ENCODE measurements around the gene MSRB1.
"Not testable (repeated sequence)": the region's sequence is repeated elsewhere in the genome, so short reads cannot be mapped to it uniquely, and the experiment has no call there.

The MSRB1 gene

DNA sequence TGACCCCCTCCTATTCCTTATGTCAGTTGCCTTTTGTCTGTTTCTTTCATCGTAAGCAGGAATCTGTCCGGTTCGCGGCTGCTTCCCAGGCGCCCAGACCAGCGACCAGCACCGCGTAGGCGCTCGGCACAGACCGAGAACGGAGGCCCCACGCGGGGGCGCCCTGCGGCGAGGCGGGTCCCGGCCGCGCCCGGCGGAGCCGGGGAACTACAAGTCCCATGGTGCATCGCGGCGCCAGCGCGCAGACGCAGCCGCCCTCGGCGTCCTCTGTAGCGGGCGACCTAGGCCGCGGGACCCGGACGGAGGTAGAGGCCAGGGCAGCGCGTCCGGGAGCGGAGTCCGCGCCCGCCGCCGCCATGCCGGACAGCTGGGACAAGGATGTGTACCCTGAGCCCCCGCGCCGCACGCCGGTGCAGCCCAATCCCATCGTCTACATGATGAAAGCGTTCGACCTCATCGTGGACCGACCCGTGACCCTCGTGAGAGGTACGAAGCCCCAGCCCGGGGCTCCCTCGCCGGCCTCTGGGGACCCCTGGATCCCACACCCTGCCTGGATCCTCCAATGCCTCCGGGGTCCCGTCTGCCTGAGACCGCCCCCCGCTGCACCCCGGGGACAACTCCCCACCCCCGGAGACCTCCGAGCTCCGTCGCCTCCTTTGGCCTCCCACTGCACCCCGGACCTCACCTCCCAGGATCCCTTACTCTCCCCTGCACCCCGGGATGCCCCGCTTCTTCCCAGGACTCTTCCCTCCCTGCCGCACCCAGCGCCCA is 16.5 kb upstream of the MSRB1 start, which contains the start of gene NDUFB10:
Gene NDUFB10 (plus strand): TSS at position 270 of the 771 bp plus-strand sequence. CDS start 87 bp downstream, at position 357.
- peak within 1 kb of the TSS; percentile 86 for H3K4me3 ChIP-seq (replicated peaks; ENCODE audit: low read depth, low read length)
- peak; percentile 66 for TF ChIP-seq CTCF (IDR thresholded peaks at IDR 0.05; ENCODE audit: low read depth, low read length, missing control alignments)
- peak; percentile 67 for DNase-seq (ENCODE audit: extremely low read depth, low read depth)

DNA sequence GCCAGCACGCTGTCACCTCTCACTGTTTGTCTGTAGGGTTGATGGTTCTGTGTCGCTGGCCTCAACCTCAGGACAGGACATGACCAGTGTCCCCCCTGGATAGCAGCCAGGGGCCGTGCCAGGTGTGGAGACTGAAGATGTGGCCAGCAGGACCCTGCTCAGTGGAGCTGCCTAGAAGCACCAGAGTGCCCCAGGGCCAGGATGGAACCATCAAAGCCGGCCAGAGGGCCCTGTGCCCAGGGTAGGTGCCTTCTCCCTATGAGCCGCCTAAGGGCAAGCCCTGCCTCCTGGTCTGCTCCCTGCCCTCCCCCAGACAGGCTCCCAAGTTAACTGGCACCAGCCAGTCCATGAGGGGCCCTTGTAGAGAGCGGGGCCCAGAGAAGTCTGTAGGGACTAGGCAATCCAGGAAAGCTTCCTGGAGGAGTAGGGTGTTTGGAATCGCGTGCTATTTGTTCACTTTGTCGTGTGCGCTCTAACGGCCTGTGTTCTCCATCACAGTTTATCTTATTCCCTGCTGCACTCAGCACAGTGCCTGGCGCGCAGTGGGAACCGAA is 15.8 kb upstream of the MSRB1 start:
- peak overlapping the region; percentile 86; the same call in 1 of the 2 replicates for H3K4me3 ChIP-seq (replicated peaks; ENCODE audit: low read depth, low read length)
- DNase-seq (ENCODE audit: extremely low read depth, low read depth): no peak
- TF ChIP-seq CTCF (IDR thresholded peaks at IDR 0.05; ENCODE audit: low read depth, low read length, missing control alignments): no peak

- H3K4me3 ChIP-seq (replicated peaks; ENCODE audit: low read depth, low read length); DNase-seq (ENCODE audit: extremely low read depth, low read depth): not testable (repeated sequence)
Measured at GRCh38 chr16:1958143-1958491, 15.1 kb upstream of the MSRB1 start.

- H3K4me3 ChIP-seq (replicated peaks; ENCODE audit: low read depth, low read length); DNase-seq (ENCODE audit: extremely low read depth, low read depth): not testable (repeated sequence)
Measured at GRCh38 chr16:1957434-1958142, 14.6 kb upstream of the MSRB1 start.

- H3K4me3 ChIP-seq (replicated peaks; ENCODE audit: low read depth, low read length): no peak overlapping the region
- DNase-seq (ENCODE audit: extremely low read depth, low read depth): no peak
- no peak for TF ChIP-seq CTCF (IDR thresholded peaks at IDR 0.05; ENCODE audit: low read depth, low read length, missing control alignments)
Measured at GRCh38 chr16:1953734-1954133, 10.7 kb upstream of the MSRB1 start.

DNA sequence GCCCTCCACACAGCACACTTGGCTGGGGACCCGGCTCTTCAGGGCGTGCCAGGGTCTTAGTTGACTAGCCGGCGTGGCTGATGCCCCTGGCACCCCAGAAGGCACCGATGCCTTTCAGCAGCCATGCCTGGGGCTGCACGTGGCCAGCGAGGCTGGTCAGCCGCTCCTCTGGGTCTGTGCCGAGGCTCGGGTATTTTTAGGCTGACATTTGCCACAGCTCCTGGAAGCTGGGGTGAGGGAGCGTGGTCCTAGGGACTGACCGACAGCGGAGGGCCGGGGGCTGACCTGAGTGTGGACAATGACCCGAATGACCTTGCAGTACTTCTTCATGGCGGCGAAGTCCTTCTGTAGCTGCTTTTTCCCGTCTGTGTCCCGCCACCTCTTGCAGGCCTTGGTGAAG is 7.6 kb upstream of the MSRB1 start:
- no peak for TF ChIP-seq CTCF (IDR thresholded peaks at IDR 0.05; ENCODE audit: low read depth, low read length, missing control alignments)
- DNase-seq (ENCODE audit: extremely low read depth, low read depth): no peak
- no peak overlapping the region for H3K4me3 ChIP-seq (replicated peaks; ENCODE audit: low read depth, low read length)

DNA sequence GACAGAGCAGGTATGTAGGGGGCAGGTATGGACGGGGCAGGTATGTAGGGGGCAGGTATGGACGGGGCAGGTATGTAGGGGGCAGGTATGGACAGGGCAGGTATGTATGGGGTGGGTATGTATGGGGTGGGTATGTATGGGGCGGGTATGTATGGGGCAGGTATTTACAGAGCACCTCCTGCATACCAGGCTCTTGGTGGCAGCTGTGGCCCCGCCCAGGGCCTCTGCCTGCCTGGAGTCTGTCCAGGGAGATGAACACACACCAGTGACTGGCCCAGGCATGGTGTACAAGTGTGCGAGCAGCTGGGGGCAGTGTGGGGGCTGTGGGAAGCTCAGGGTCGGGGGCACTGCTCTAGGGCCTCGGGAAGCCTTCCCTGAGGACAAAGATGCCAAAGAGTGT is 7.0 kb upstream of the MSRB1 start:
- no peak for TF ChIP-seq CTCF (IDR thresholded peaks at IDR 0.05; ENCODE audit: low read depth, low read length, missing control alignments)
- no peak for DNase-seq (ENCODE audit: extremely low read depth, low read depth)
- H3K4me3 ChIP-seq (replicated peaks; ENCODE audit: low read depth, low read length): no peak overlapping the region
